Transverse colon (tissue), 3 donors: Measurements from ENCODE around the gene NSMF.

ENCODE experiments used
- EP300 ChIP-seq: sonication (generic); formaldehyde crosslinking; IDR thresholded peaks from one replicate; pipeline ENCODE4 v1.6.1; 2017; ENCODE audit warnings: antibody characterized with exemption, low read depth
- TF ChIP-seq, protein P1 (sequence below), 5 experiments: fragments of 200-600 bp in 3 of 5; fragments of 450-650 bp in 2 of 5; sonication (generic) in 3 of 5; IDR thresholded peaks; 1 replicate in 2 of 5; 2 replicates in 3 of 5; pipeline ENCODE4 v1.5.1; 2016 to 2017; ENCODE audit warnings: antibody characterized with exemption in 5 of 5, inconsistent platforms in 3 of 5, mild to moderate bottlenecking in 2 of 5, moderate library complexity in 1 of 5

DNA sequence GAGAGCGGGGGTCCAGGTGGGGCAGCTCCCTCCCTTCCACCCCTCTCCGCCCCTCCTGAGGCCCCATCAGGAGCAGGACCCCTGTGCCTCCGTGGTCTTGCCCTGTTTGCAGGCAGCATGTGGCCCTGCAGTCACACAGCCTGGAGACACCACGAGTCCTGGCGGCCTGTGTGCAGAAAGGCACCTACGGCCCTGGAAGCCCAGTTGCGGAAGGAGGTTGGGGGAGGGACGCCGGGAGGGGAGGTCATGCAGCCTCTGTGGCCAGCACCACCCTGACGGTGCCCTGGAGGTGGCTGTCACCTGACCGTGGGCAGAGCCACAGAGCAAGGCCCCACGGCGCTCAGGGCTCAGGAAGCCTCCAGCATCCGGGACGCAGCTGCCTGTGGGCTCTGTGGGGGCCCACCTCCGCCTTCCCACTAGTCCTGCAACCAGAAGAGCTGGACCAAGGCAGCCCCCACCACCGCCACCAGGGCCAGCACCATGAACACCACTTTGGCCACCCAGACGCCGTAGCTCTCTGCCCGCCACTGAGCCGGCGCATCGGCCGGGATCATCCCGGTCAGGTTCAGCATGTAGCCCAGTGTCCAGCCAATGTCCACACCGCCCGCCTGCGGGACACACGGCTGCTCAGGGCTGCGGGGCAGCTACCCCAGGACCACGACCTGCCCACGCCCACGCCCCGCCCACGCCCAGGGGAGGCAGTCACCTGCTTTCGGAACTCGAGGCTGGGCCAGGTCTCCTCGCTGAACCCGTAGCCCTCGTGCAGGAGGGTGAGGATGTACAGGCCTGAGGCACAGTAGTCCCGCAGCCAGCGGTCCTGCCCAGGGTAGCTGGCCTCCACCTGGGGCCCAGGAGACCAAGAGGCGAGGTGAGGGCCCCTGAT lies 24.4 kb downstream of the NSMF start:
- no peak for TF ChIP-seq EP300
- TF ChIP-seq, protein P1, sequence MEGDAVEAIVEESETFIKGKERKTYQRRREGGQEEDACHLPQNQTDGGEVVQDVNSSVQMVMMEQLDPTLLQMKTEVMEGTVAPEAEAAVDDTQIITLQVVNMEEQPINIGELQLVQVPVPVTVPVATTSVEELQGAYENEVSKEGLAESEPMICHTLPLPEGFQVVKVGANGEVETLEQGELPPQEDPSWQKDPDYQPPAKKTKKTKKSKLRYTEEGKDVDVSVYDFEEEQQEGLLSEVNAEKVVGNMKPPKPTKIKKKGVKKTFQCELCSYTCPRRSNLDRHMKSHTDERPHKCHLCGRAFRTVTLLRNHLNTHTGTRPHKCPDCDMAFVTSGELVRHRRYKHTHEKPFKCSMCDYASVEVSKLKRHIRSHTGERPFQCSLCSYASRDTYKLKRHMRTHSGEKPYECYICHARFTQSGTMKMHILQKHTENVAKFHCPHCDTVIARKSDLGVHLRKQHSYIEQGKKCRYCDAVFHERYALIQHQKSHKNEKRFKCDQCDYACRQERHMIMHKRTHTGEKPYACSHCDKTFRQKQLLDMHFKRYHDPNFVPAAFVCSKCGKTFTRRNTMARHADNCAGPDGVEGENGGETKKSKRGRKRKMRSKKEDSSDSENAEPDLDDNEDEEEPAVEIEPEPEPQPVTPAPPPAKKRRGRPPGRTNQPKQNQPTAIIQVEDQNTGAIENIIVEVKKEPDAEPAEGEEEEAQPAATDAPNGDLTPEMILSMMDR (IDR thresholded peaks at IDR 0.05): no peak
